Medulla oblongata (tissue), 1 donor: ENCODE measurements around the gene TRAPPC1.
A peak's percentile ranks its signal among the peaks of the same experiment; 100 is the strongest.

ENCODE experiments used
- DNase-seq: peaks from one replicate; pipeline ENCODE4 v3.0.0-alpha.2; 2015; ENCODE audit errors: extremely low spot score

Gene TRAPPC1

DNA sequence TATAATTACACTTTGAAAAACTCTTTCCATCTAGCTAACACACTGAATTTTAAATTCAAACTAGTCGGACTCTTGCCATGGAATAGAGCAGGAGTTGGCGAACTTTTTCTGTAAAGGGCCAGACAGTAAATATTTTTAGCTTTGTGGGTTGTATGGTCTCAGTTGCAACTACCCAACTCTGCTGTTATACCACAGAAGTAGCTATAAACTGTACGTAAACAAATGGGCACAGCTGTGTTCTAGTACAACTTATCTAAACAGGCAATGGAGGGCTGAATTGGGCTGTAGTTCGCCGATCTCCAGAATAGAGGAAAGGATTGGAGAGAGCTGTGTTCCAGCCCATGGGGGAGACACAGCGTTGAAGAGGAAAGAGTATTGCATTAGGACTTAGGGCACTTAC, 9.0 kb upstream of the TRAPPC1 start:
- no peak for DNase-seq

DNA sequence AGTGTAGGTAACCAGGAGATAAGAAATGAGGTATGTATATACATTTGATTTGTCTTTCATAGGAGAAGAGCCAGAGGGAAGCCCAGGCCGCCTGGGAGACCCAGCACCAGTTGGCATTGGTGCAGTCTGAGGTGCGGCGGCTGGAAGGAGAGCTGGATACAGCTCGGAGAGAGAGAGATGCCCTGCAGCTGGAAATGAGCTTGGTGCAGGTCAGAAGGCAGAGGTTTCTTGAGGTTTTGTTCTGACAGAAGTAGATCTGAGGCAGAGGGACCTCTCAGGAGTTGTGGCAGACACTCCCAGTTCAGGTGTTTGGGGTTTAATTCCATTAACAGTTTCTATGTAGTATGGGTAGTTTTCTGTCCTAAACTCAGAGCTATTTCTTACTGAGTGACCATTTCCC, 8.3 kb upstream of the TRAPPC1 start:
- no peak for DNase-seq

DNA sequence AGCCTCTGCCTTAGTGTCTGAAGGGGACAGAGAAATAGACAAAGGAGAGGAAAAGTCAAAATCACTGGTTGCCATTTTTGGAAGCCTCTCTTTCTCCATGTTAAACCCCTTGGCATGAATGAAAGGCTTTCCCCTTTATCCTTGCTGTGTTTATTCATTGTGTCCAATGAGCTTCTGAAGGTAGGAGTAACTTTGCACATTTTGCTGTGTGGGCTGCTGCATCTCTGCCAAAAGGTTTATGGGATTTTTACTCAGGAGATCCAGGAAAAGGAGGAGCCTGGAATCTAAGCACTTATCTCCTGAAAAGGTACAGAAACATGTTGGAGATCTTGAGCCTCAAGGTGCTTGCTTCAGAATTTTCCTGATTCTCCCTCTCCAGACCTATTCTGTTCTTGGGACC, 4.1 kb upstream of the TRAPPC1 start:
- DNase-seq = no peak

DNA sequence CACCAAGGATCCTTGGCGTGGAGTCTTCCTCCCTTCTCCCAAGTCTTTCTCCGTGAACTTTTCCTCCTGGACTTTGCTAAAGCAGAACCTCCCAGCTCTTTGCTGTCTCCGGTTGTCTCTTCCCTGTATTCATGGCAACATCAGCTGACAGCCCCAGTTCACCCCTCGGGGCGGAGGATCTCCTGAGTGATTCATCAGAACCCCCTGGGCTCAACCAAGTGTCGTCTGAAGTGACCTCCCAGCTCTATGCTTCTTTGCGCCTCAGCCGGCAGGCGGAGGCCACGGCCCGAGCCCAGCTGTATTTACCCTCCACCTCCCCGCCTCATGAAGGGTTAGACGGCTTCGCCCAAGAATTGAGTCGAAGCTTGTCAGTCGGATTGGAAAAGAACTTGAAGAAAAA, 1.2 kb upstream of the TRAPPC1 start:
- peak; percentile 43 for DNase-seq

DNA sequence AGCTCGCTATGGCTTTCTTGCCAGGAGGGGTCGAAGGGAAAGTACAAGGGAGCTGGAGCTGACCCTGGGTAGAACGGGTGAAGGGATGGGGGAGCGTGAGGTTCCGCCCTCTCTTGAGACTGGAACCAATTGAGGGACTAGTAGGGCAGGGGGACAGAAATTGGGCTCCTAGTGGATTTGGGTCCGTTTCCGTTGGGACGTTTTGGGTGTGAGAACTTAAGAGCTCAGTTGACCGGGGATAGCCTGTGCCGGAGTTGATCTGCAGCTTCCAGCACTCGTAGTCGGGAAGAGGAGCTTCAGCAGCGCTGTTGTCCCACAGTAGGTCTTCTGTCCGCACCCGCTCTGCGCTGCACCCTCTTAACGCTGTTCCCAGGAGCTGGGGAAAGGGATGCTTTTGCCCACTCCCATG, 741 bp upstream of the TRAPPC1 start:
- DNase-seq = peak; percentile 42

DNA sequence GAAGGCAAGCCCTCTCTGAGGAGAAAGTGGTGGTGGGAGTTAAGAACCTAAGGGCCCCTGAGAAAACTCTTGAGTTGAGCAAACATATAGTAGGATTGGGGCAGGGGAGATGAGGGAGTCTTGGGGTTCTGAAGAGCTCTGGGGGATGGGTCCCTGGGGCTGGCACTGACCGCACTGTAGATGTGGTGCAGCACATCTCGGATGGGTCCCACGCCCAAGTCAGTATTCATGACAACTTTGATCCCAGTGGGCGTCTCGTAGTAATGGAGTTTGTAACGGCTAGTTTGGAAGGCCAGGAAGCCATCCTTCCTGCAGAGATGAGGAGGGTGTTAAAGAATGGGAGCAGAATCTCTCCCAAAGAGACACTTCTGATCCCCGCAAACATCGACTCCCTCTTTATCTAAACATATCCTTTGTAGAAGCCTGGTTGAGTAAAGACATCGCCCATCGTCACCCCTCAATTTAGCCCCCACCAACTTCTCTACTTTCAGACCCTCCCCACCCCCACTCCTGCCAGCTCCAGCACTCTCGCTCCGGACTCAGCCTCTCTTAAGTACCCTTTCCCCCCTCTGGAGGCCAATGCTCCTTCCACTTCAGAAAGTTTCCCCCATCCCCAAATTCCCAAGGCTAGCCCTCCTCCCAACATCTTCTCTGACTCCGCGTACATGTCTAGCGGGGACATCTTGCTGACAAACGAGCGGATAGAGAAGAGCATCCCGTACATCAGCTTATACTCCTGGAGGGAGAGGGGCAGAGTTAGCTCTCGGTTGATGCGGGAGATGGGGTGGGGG, 710 bp downstream of the TRAPPC1 start:
- no peak for DNase-seq

DNA sequence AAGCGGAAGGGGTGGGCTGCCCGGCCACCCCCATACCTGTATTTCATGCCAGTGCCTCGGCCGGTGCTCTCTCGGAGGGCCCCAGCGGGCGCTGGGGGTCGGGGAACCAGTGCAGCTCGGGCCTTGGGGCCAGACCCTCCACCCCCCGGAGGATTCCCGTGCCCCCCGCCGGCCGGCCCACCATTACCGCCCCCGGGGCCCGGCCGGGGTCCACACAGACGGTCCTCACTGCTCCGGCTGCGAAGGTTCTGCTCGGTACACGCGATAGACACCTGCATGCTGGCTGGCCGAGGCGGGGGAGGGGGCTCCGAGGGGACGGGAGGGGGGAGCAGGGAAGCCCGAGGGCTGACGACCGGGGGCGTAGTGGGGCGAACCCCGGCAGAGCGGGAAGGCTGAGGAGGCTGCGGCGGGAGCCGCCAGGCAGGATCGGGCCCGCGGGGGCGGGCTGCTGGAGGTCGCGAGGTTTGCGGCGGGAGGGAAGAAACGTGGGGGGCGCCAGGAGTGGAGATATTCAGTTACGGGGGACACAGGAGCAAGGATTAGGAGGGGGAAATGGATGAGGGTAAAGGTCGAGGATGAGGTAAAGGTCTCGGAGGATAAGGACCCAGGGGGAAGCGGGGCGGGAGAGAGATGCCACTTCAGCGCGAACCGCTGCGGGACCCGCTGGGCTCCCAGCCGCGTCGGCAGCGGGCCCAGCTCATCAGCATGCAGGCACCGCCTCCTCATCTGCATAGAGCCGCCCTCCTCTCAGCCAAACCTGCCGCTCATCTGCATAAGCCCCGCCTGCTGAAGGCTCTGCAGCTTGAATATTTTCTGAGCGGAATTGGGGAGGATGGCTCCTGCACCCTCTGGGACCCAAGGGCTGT, 2.4 kb downstream of the TRAPPC1 start, which contains the start of gene KCNAB3:
KCNAB3 (minus strand) TSS at position 699 of the 866 bp plus-strand sequence; CDS start at position 278, 421 bp downstream.
- peak; percentile 37 for DNase-seq

DNA sequence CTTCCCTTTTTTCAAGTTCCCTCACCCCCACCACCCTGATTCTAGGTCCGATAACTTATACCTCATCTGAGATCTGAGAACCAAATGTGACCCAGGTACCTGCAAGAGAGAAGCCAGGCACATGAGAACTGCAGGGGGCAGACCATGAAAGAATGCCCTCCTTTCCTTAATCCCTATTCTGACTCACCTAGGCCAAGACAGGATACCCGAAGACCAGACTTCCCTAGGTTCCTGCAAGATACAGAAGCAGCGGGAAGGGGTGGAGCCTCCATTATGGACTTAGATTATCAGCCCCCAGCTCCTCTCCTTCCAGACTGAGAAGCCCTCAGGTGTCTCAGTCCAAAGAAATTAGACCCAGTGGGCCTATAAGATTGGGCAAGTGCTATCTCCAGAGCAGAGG, 4.2 kb downstream of the TRAPPC1 start:
- DNase-seq = no peak

DNA sequence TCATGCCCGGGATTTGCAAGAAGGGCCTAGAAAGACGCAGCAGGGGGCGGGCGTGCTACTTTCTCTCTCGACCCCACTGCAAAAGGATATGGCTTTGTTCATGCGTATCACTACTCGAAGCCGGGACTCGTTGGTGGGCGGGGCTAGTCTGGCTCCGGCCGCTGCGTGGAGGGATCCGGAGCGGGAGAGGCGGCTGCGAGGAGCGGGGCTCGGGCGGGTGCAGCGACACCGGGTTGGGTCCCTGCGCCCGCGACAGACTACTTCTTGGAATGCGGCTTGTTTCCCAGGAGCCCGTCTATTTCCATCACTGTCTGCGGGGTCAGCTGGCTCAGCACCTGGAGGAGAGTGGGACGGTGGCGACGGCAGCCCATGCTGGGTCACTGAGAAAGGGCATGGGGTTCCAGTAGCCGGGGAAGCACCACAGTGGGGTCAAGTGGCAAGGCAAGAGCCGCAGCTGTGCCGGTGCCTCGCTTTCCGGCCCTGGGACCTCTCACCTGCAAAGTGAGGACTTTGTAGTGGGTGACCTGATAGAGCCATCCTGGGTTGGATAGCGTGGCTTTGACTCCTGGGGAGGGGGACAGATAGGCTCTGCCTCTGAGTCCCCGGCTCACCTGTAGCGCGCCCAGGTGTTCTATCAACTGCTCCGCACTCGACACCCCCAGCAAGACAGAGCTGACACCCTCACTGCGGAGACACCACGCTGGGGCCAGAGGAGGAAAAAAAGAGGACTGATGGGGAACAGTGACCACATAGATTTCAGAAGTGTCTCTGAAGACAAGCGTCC, 8.7 kb downstream of the TRAPPC1 start:
- DNase-seq = peak; percentile 80

DNA sequence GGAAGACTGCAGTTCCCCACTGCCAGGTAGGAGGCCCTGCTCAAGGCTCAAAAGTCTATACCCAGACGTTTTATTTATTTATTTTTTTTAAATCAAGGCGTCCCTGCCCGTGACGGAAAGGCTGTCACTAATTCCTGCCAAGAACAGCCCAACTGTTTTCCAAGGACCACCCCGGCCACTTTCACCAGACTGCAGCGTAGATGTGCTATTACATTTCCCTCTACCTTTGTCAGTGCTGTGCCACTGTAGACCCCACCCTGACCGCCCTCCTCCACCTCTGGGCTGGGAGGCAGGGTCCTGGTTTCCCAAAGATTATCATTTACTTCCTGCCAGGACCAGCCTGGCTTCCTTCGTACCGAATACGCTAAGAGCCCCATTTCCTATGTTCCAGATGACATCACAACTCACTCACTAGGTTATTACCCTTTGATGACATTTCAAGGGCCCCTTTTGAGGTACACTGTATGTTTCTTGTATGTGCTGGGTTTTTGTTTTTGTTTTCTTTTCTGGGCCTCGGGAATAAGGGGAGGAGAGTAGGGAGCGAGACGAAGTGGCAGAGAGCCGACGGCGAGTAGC, 9.4 kb downstream of the TRAPPC1 start:
- no peak for DNase-seq

DNA sequence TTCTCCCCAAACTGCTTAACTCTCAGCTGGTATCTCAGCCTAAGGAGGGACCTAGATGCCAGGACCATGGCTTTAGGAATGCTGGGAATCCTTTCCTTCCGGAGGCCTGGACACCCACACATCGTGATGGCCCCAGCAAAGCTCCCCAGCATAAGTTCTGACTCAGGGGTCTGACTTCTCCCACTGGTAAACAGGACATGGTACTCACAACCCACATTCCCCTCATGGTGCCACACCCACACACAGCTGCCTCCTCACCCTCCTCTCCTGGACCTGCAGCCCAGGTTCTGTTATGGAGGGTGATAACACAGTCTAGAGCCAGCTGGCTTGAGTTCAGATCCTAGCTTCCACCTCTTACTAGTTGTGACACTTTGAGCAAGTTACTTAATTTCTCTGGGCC, 14.9 kb downstream of the TRAPPC1 start:
- DNase-seq = no peak

DNA sequence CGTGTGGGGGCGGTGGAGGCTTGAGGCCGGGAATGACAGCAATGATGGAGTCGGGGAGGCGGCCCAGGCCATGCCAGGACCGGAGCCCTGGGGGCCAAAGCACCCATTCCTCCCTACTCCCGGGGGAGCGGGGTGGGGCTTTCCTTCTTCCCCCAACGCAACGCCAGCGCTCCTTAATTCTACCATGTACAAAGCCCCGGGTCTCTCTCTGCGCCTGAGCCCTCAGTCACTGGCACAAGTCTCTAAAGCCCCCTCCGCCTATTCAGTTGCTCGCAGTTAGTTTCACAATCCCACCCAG, 15.4 kb downstream of the TRAPPC1 start:
- DNase-seq = no peak

DNA sequence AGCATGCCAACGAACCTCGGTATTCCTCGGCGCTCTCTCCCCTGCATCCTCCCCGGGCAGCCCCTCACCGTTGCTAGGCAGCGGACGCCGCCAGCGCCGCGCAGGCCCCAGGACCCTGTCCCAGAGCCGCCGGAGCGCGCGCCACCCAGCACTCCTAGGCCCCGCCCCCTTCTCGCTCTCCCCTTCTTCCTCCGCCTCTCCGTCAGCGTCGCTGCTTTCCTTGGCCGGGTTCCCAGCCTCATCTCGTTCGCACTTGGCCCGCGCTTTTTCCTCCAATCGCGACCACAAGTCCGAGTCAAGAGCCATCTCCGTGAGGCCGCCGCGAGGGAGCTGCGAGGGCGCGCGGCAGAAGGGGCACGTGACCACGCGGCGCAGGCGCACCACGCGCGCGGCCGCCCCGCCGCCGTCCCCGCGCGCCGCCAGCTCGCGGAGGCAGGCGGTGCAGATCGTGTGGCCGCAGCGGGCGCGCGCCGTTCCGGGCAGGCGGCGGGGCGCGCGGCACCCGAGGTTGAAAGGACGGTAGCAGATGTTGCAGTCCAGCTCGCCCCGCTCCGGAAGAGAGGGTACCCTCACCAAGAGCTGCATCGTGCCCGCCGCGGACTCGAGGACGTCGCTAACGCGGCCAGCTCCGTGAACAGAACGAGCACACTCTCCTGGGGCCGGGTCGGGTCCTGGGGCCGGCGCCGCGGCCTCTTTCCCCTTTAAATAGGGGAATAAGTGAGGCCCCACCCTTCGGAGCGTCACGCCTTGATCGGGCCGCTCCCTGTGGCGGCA, 15.9 kb downstream of the TRAPPC1 start, which contains the start of gene RNF227:
RNF227 (minus strand) TSS at position 679 of the 774 bp plus-strand sequence; CDS start at position 585, 94 bp downstream.
- DNase-seq = peak; percentile 88

DNA sequence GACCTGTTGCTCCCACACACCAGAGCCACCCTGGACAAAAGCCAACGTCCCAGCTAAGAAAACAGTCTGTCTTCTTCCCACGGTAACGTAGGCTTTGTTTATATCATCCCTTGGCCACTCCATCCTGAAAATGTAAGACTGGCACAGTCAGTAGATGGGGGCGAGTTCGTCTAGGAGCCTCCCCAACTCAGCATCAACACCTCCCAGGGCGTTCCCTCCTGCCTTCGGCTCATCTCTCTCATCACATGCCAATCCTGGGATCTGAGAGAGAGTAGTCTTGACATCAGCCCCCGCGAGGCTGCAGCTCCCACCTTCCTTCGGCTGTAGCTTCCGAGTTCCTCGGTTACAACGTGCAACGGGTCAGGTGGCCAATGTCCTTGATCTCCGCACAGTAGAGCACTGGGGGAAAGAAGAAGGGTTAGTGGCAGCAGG, 16.6 kb downstream of the TRAPPC1 start:
- DNase-seq = no peak

DNA sequence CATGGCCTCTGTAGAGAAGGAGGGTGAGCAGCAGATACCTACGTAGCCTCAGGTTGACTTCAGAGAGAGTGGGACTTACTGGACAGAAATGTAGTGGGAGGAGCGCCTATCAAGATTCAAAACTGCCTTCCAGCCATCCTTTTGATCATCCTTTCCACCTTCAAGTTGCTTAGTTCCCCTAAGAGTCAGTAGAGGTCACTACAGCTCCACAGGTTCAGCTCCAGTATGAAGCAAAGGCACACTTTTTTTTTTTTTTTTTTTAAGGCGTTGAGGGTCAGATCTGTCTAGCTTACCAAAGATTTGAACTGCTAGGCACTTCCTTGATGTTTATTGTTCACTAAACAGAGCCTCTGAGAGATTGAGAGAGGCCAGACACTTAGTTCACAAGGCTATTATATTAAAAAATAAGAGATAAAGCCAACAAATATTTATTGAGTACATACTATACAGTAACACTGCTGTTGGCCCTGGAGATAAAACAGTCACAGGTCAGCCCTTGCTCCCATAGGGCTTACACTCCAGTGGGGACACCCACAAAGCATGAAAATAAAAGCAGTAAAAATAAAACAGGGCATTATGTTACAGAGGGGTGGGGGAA, 18.7 kb downstream of the TRAPPC1 start:
- DNase-seq = peak; percentile 83

DNA sequence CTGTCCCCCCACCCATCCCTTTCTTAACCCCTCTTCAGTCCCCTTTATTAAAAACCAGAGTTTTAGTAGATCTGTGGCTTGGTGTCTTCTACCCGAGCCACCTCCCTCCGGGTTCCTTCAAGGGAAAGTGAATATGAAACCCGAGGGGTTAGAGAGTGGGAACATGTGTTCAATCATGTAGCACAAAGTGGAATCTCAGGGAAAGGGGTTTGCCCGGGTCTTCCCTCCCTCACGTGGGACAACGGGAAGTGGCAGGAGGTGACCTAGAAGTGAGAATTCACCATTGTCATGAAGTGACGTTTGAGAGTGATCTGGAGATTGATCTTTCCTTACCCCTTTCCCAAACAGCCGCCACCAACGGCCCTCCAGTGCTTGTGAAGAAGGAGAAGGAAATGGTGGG, 20.6 kb downstream of the TRAPPC1 start:
- DNase-seq = no peak

DNA sequence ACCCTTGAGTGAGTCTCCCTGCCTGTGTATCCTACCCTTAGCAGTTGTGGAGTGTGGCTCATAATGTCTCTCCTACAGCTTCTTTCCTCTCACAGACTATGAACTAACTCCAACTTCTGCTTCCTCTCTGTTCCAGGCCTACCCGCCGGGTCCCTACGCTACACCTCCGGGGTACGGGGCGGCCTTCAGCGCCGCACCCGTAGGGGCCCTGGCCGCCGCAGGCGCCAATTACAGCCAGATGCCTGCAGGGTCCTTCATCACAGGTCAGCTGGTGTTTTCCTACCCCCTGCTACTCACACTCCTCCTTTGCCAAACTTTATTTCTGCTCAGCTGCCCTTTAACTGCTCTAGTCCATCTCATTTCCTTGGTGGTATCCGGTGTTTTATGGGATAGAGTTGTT, 21.0 kb downstream of the TRAPPC1 start:
- DNase-seq = no peak

DNA sequence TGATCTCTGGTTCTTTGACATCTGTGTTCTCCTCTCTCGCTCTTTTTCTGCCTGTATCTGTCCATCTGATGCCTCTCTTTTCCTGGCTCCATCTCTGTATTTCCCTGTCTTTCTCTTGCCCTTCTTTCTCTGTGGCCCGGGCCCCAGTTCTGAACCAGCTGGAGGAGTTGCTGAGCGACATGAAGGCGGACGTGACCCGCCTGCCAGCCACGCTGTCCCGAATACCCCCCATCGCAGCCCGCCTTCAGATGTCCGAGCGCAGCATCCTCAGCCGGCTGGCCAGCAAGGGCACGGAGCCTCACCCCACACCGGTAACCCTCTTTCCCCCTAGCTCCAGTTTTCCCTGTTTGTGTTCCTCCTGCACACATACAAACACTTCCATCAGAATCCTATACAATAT, 21.5 kb downstream of the TRAPPC1 start:
- no peak for DNase-seq

DNA sequence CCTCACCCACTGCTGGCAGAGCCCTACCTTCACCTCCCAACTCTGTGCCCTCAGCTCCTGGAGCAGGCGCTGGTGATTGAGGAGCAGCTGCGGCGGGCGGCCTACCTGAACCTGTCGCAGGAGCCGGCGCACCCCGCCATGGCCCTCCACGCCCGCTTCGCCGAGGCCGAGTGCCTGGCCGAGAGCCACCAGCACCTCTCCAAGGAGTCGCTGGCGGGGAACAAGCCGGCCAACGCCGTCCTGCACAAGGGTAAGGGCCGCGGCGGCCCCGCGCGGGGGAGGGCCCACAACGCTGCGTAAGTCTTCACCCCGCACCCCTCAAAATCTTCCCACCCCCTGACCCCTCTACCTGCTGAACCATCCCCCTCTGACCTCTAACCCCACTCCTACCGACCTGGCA, 22.7 kb downstream of the TRAPPC1 start:
- DNase-seq = no peak
